HCT116 (cell line): ENCODE data around the gene UCN.

Experiments
- EZH2 ChIP-seq: fragments of 200-600 bp; sonication (generic); IDR thresholded peaks from 2 replicates; pipeline ENCODE4 v1.6.1; 2017; ENCODE audit warnings: antibody characterized with exemption, mixed run types
- RAD21 ChIP-seq: IDR thresholded peaks from 2 replicates; pipeline ENCODE4 v1.6.1; 2012; ENCODE audit warnings: low read depth, mild to moderate bottlenecking
- TCF7L2 ChIP-seq: IDR thresholded peaks from 2 replicates; pipeline ENCODE4 v1.7.0; 2011; ENCODE audit warnings: borderline replicate concordance, inconsistent platforms; ENCODE audit not compliant: insufficient read depth, insufficient read length; ENCODE audit errors: extremely low read depth

GRCh38 chr2:27322301-27322765 lies 14.1 kb upstream of the UCN start:
- TF ChIP-seq EZH2 (no peak), RAD21 (no peak), TCF7L2 (no peak)
